Left lung (tissue), 10 donors: Measurements from ENCODE around the gene PSMD5. TPM values are rescaled to one million over a fixed set of nuclear protein-coding genes. Genes with fewer than 3 reads are reported as not detected.

Experiments
- ATAC-seq: fragments of 200-7000 bp; cut with Tn5 transposase; one replicate; pipeline ENCODE4 v1.9.1; 2020; ENCODE audit warnings: moderate library complexity
- DNase-seq, 4 donors: peaks; one replicate each; pipeline ENCODE4 v3.0.0-alpha.2; 2013 to 2020
- H3K27ac ChIP-seq, 2 donors: fragments of 200-600 bp; sonication (generic) in 1 of 2; one replicate each; pipeline versions ENCODE4 v1.5.0 to v1.8.0; 2020 to 2021
- H3K27me3 ChIP-seq, 2 donors: fragments of 200-600 bp; sonication (generic) in 1 of 2; one replicate each; pipeline versions ENCODE4 v1.5.0 to v1.8.0; 2020 to 2021
- H3K36me3 ChIP-seq, 2 donors: fragments of 200-600 bp; sonication (generic) in 1 of 2; one replicate each; pipeline versions ENCODE4 v1.5.0 to v1.8.0; 2020 to 2021
- H3K4me1 ChIP-seq, 2 donors: fragments of 200-600 bp; one replicate each; pipeline ENCODE4 v1.8.0; 2021
- H3K4me3 ChIP-seq, 2 donors: fragments of 200-600 bp; sonication (generic) in 1 of 2; one replicate each; pipeline versions ENCODE4 v1.5.0 to v1.8.0; 2020 to 2021; ENCODE audit warnings: mild to moderate bottlenecking in 1 of 2
- H3K9me3 ChIP-seq, 2 donors: fragments of 200-600 bp; sonication (generic) in 1 of 2; one replicate each; pipeline versions ENCODE4 v1.5.0 to v1.8.0; 2020 to 2021
- intact Hi-C, 2 donors: fragments of 100-400 bp; cut with DNase I; formaldehyde crosslinking; loops; one replicate each; pipeline versions ENCODE4 v1.11.2 to v1.14.2; 2022
- polyA plus RNA-seq, 6 donors: library from polyadenylated mRNA; unstranded; fragments of 120-200 nt; gene quantifications; one replicate each; pipeline ENCODE4 v1.2.1, GENCODE V29; 2013; ENCODE audit not compliant: insufficient read length in 6 of 6
- total RNA-seq, 2 donors: library from RNA; stranded (reverse); fragmentation: NEBNext Ultra II Directional; extraction: Animal tissue kit (Norgen Biotek cat#: 25700); gene quantifications; one replicate each; pipeline ENCODE4 v1.2.1, GENCODE V29; 2021
- TF ChIP-seq, protein P1 (sequence below), 2 donors: fragments of 200-600 bp; sonication (generic) in 1 of 2; IDR thresholded peaks; one replicate each; pipeline versions ENCODE4 v1.5.0 to v1.8.0; 2021; ENCODE audit warnings: antibody characterized with exemption in 2 of 2
- donor health status: DM: no; HTN: yes; CAD: no.
- donor health status: DM: no; HTN: no; CAD: no.

The PSMD5 gene
- total and polyA plus RNA-seq, 8 donors: 34.0 to 52.1 (median 43.6) TPM

DNA sequence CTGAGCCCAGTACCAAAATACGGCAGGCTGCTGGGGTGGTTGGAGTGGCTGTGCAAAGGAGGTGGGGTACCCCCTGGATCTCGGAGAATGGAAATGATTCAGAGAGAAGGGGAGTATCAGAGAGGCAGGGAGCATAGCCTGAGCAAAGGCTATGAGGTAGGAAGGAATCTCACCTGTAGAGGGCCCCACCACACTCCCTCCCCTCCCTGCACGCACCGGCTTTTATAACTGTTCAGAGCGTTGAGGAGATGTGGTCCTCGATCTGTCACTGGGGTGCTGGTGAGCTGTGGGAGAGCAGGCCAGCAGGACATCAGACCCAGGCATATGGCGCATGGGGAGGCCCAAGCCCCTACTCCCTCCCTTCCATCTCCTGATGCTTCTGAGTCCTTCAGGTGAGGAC is 21.1 kb upstream of the PSMD5 start:
- Histone ChIP-seq H3K36me3 (peaks cover 0 to 72% of the 10 kb centered on the region in 2 donors), H3K4me1 (peaks cover 0 to 9% of the 10 kb centered on the region in 2 donors), H3K9me3 (no peaks in the 10 kb centered on the region), H3K4me3 (no peak overlapping the region), H3K27me3 (no peaks in the 10 kb centered on the region), H3K27ac (no peak overlapping the region)
- TF ChIP-seq, protein P1, sequence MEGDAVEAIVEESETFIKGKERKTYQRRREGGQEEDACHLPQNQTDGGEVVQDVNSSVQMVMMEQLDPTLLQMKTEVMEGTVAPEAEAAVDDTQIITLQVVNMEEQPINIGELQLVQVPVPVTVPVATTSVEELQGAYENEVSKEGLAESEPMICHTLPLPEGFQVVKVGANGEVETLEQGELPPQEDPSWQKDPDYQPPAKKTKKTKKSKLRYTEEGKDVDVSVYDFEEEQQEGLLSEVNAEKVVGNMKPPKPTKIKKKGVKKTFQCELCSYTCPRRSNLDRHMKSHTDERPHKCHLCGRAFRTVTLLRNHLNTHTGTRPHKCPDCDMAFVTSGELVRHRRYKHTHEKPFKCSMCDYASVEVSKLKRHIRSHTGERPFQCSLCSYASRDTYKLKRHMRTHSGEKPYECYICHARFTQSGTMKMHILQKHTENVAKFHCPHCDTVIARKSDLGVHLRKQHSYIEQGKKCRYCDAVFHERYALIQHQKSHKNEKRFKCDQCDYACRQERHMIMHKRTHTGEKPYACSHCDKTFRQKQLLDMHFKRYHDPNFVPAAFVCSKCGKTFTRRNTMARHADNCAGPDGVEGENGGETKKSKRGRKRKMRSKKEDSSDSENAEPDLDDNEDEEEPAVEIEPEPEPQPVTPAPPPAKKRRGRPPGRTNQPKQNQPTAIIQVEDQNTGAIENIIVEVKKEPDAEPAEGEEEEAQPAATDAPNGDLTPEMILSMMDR (IDR thresholded peaks at IDR 0.05): no peak
- DNase-seq: no peak
- ATAC-seq: no peak
- intact Hi-C loops: no loop called here

DNA sequence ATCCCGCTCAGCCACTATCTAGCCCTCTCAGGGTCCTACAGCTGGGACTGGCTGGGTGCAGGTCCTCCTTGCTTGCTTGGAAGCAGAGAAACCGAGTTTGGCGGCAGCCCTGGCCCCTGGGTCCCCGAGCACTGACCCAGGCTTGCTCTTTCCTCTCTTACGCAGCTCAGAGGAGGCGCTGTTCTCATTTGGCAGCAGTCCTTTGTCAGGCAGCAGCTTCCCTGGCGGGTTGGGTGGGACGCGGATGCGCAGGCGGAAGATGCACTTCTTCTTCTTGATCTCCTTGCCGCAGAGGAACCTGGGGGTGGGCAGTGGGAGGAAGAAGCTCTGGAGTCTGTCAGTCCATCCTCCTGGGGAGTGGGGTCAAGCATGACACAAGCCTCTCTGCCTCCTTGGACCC is 19.7 kb upstream of the PSMD5 start:
- Histone ChIP-seq H3K36me3 (peaks cover 0 to 83% of the 10 kb centered on the region in 2 donors), H3K27me3 (no peaks in the 10 kb centered on the region), H3K27ac (no peak overlapping the region), H3K4me3 (no peak overlapping the region), H3K9me3 (no peaks in the 10 kb centered on the region), H3K4me1 (peaks cover 0 to under 1% of the 10 kb centered on the region in 2 donors)
- intact Hi-C loops: no loop called here
- TF ChIP-seq, protein P1 (IDR thresholded peaks at IDR 0.05): no peak
- DNase-seq (no peak), ATAC-seq (no peak)

DNA sequence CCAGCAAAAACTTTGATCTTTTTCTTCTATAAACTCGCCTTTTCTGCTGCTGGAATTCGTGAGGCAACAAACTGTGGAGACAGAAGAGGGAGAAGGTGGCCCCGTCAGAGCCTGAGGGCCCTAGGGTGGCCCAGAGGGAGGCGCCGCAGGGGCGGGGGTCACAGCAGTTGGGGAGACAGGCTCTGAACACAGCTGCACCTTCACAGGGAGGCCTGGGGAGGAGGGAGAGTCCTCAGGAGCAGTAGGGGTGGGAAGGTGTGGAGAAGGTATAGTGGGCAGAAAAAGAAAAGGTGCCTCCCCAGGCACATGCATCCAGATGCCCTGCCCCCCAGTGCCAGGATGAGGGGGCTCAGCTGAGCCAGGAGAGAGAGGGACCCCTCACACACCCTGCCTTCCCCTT is 19.2 kb upstream of the PSMD5 start:
- H3K36me3 ChIP-seq: peaks cover 0 to 88% of the 10 kb centered on the region in 2 donors
- TF ChIP-seq, protein P1 (IDR thresholded peaks at IDR 0.05): no peak
- intact Hi-C loops: no loop called here

DNA sequence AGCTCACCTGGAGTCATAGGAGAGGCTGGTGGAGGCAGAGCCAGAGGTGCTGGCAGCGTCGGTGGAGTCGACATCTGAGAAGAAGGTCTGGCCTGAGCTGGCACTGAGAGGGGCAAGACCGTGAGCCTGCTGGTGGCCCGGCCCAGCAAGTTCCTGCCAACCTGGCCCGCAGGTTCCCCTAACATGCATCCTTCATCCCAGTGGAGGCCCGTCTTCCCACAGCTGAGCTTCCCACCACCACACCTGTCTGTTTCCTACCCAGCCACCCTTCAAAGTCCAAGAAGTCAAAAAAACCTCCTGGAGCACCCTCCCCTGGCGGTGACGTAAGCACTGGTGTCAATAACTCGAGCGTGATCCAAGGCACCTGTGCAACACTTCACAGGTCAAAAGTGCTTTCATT is 17.4 kb upstream of the PSMD5 start:
- intact Hi-C loops: no loop called here
- TF ChIP-seq, protein P1 (IDR thresholded peaks at IDR 0.05): no peak
- H3K9me3 ChIP-seq: no peaks in the 10 kb centered on the region
- peaks cover 0 to 78% of the 10 kb centered on the region in 2 donors for H3K36me3 ChIP-seq
- no peaks in the 10 kb centered on the region for H3K4me1 ChIP-seq
- H3K4me3 ChIP-seq: no peak overlapping the region
- ATAC-seq: no peak
- no peaks in the 10 kb centered on the region for H3K27me3 ChIP-seq
- H3K27ac ChIP-seq: no peak overlapping the region
- no peak for DNase-seq

More for the DNA sequence above, 19.2 kb upstream of the PSMD5 start:
- no peak for ATAC-seq
- no peak overlapping the region for H3K4me3 ChIP-seq
- no peak for DNase-seq
- no peaks in the 10 kb centered on the region for H3K9me3 ChIP-seq
- no peaks in the 10 kb centered on the region for H3K4me1 ChIP-seq
- H3K27me3 ChIP-seq: no peaks in the 10 kb centered on the region
- H3K27ac ChIP-seq: no peak overlapping the region

DNA sequence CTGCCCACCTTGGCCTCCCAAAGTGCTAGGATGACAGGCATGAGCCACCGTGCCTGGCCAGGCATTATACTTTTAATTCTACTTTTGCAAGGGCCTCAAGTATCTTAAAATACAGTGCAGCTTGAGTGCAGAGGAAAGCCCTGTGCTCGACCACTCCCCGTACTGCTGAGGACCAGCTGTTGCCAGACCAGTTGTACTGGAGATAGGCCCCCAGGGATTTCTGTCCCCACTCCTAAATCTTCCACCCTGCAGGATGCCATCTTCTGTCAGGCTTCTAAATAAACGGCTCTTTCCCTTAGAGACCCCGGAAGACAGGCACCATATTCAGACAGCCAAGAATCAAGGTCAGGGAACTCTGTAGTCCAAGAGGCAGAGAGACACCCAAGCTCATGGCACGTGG is 16.6 kb upstream of the PSMD5 start:
- Histone ChIP-seq H3K4me1 (no peaks in the 10 kb centered on the region), H3K9me3 (no peaks in the 10 kb centered on the region), H3K27ac (no peak overlapping the region), H3K27me3 (no peaks in the 10 kb centered on the region), H3K36me3 (peaks cover 0 to 76% of the 10 kb centered on the region in 2 donors), H3K4me3 (no peak overlapping the region)
- DNase-seq (no peak), ATAC-seq (no peak)
- TF ChIP-seq, protein P1 (IDR thresholded peaks at IDR 0.05): no peak
- intact Hi-C loops: no loop called here
